Activated B cell treated with CpG ODN at 0.5 μM for 24 hours (primary cell): ENCODE data around the gene GPR68. TPM values are rescaled to one million over a fixed set of nuclear protein-coding genes. Genes with fewer than 3 reads are reported as not detected.
"Not testable (repeated sequence)": the region's sequence is repeated elsewhere in the genome, so short reads cannot be mapped to it uniquely, and the experiment has no call there.

Experiments
- ATAC-seq: fragments of 200-7000 bp; cut with Tn5 transposase; one replicate; pipeline ENCODE4 v1.10.0; 2021; ENCODE audit warnings: low read depth, mild to moderate bottlenecking, moderate library complexity
- CTCF ChIA-PET: fragments of 350-600 bp; sonication (Branson Sonifier 250); formaldehyde crosslinking; loops from one replicate; lab custom pipeline; 2021; ENCODE audit warnings: antibody characterized with exemption; lab: Charles Lee
- POLR2A ChIA-PET: fragments of 350-600 bp; sonication (Branson Sonifier 250); formaldehyde crosslinking; loops from one replicate; lab custom pipeline; 2021; ENCODE audit warnings: antibody characterized with exemption; lab: Charles Lee
- DNase-seq: peaks from one replicate; pipeline ENCODE4 v3.0.0; 2022
- H3K27ac Mint-ChIP-seq: one replicate; pipeline ENCODE4 v1.8.0; 2020; ENCODE audit warnings: mixed read lengths
- H3K27me3 Mint-ChIP-seq: one replicate; pipeline ENCODE4 v1.8.0; 2021; ENCODE audit warnings: mixed read lengths
- H3K36me3 Mint-ChIP-seq: one replicate; pipeline ENCODE4 v1.8.0; 2021; ENCODE audit warnings: low read depth, mixed read lengths
- H3K4me1 Mint-ChIP-seq: one replicate; pipeline ENCODE4 v1.8.0; 2021; ENCODE audit warnings: mixed read lengths
- H3K4me3 Mint-ChIP-seq: one replicate; pipeline ENCODE4 v1.8.0; 2020; ENCODE audit warnings: mild to moderate bottlenecking, mixed read lengths
- H3K9me3 Mint-ChIP-seq: one replicate; pipeline ENCODE4 v1.8.0; 2020; ENCODE audit warnings: mixed read lengths
- CTCF ChIP-seq: fragments of 200-600 bp; IDR thresholded peaks from one replicate; pipeline ENCODE4 v1.8.0; 2022; ENCODE audit warnings: antibody characterized with exemption, mild to moderate bottlenecking
- intact Hi-C: fragments of 100-400 bp; cut with micrococcal nuclease; formaldehyde crosslinking; loops from one replicate; pipeline ENCODE4 v1.15.1; 2024
- total RNA-seq: library from RNA; stranded (reverse); gene quantifications from 2 replicates; pipeline ENCODE4 v1.2.3, GENCODE V29; 2022

The GPR68 gene
- total RNA-seq, 1 donor from 2014 or later, result 1.8 TPM

- H3K4me3 Mint-ChIP-seq, result peak overlapping the region; percentile 63
- no peak for TF ChIP-seq CTCF
- DNase-seq (peak; percentile 53), ATAC-seq (peak; percentile 88)
- ChIA-PET CTCF (interaction anchor here (0.5 to 1.1 kb wide), 5 partner anchors 21 to 59 kb away, joined by 3 to 4 read pairs (median 3); no protein-coding TSS in a partner anchor), POLR2A (interaction anchor here (0.8 to 4.7 kb wide), 9 partner anchors 9 to 168 kb away, joined by 4 to 101 read pairs (median 6); partner anchors contain the start of genes GPR68 and RPS6KA5)
- H3K27ac Mint-ChIP-seq, result peak overlapping the region; percentile 89
- no peaks in the 10 kb centered on the region for H3K27me3 Mint-ChIP-seq
- H3K4me1 Mint-ChIP-seq, result peaks cover 71% of the 10 kb centered on the region
- peaks cover 18% of the 10 kb centered on the region for H3K36me3 Mint-ChIP-seq
- intact Hi-C loops, result loop anchor here (1.0 kb wide), 4 partner anchors 15 to 58 kb away; no protein-coding TSS in a partner anchor
- H3K9me3 Mint-ChIP-seq, result peaks cover 2% of the 10 kb centered on the region
Observed at GRCh38 chr14:91228112-91229004, 16.1 kb downstream of the GPR68 start.

- H3K4me1 Mint-ChIP-seq, result peaks cover 71% of the 10 kb centered on the region
- peaks cover 2% of the 10 kb centered on the region for H3K9me3 Mint-ChIP-seq
- peaks cover 26% of the 10 kb centered on the region for H3K36me3 Mint-ChIP-seq
- no peak for TF ChIP-seq CTCF
- intact Hi-C loops, result no loop called here
- CTCF ChIA-PET, result interaction anchor here (0.6 to 0.7 kb wide), 2 partner anchors 54 to 1230 kb away, joined by 4 to 5 read pairs; no protein-coding TSS in a partner anchor
- no peak for DNase-seq
- no peak for ATAC-seq
- no peaks in the 10 kb centered on the region for H3K27me3 Mint-ChIP-seq
- POLR2A ChIA-PET, result interaction anchor here (1.4 to 4.7 kb wide), 3 partner anchors 8 to 167 kb away, joined by 5 to 101 read pairs (median 6); partner anchors contain the start of genes GPR68 and RPS6KA5
- peak overlapping the region; percentile 89 for H3K27ac Mint-ChIP-seq
- H3K4me3 Mint-ChIP-seq, result no peak overlapping the region
Observed at GRCh38 chr14:91227183-91227628, 17.3 kb downstream of the GPR68 start.

- DNase-seq, intact Hi-C loops, CTCF ChIA-PET, H3K27ac Mint-ChIP-seq, H3K4me3 Mint-ChIP-seq, ATAC-seq, H3K27me3 Mint-ChIP-seq, H3K9me3 Mint-ChIP-seq: not testable (repeated sequence)
- POLR2A ChIA-PET, result interaction anchor here (4.7 kb wide), 1 partner anchor 17 kb away, joined by 101 read pairs; the partner anchor contains the start of gene GPR68
- Mint-ChIP-seq H3K4me1 (peaks cover 65% of the 10 kb centered on the region), H3K36me3 (peaks cover 33% of the 10 kb centered on the region)
Observed at GRCh38 chr14:91226360-91226759, 18.1 kb downstream of the GPR68 start.

GRCh38 chr14:91225025-91225424, 19.5 kb downstream of the GPR68 start:
- H3K4me1 Mint-ChIP-seq, result peaks cover 51% of the 10 kb centered on the region
- TF ChIP-seq CTCF, result no peak
- H3K27me3 Mint-ChIP-seq, result no peaks in the 10 kb centered on the region
- intact Hi-C loops, result no loop called here
- ChIA-PET POLR2A (no interaction called here), CTCF (no interaction called here)
- peaks cover 41% of the 10 kb centered on the region for H3K36me3 Mint-ChIP-seq
- DNase-seq (no peak), ATAC-seq (no peak)
- no peak overlapping the region for H3K27ac Mint-ChIP-seq
- no peak overlapping the region for H3K4me3 Mint-ChIP-seq
- no peaks in the 10 kb centered on the region for H3K9me3 Mint-ChIP-seq

- CTCF ChIA-PET, result interaction anchor here (1.7 kb wide), 1 partner anchor 46 kb away, joined by 4 read pairs; no protein-coding TSS in a partner anchor
- H3K4me3 Mint-ChIP-seq, result no peak overlapping the region
- no peaks in the 10 kb centered on the region for H3K27me3 Mint-ChIP-seq
- H3K9me3 Mint-ChIP-seq, result no peaks in the 10 kb centered on the region
- H3K4me1 Mint-ChIP-seq, result peaks cover 33% of the 10 kb centered on the region
- no peak for TF ChIP-seq CTCF
- H3K36me3 Mint-ChIP-seq, result peaks cover 47% of the 10 kb centered on the region
- H3K27ac Mint-ChIP-seq, result peak overlapping the region; percentile 50
- DNase-seq (no peak), ATAC-seq (no peak)
- POLR2A ChIA-PET, result no interaction called here
- intact Hi-C loops, result no loop called here
Observed at GRCh38 chr14:91223028-91223783, 21.3 kb downstream of the GPR68 start.
